PFSK-1 (cell line): ENCODE results near the gene UBD.

Experiments
- FOXP2 ChIP-seq: optimal IDR thresholded peaks from 2 replicates; pipeline ENCODE3; 2011; ENCODE audit warnings: borderline replicate concordance, control low read depth, inconsistent platforms; ENCODE audit not compliant: insufficient read depth; ENCODE audit errors: extremely low read length, extremely low read depth
- POLR2AphosphoS5 ChIP-seq: IDR thresholded peaks from 2 replicates; pipeline ENCODE4 v1.6.1; 2012; ENCODE audit warnings: low read depth, mild to moderate bottlenecking, control low read depth, low read length, moderate library complexity
- REST ChIP-seq, 2 experiments: IDR thresholded peaks; 2 replicates each; pipeline versions ENCODE4 v1.6.1 to v1.8.0; 2011 to 2012; ENCODE audit warnings: low read depth in 2 of 2, low read length in 2 of 2, control low read depth in 1 of 2, inconsistent platforms in 1 of 2, mild to moderate bottlenecking in 1 of 2, moderate library complexity in 1 of 2; ENCODE audit not compliant: insufficient read depth in 1 of 2
- SIN3A ChIP-seq: IDR thresholded peaks from 2 replicates; pipeline ENCODE4 v1.6.1; 2012; ENCODE audit warnings: mild to moderate bottlenecking, low read length, moderate library complexity, borderline replicate concordance; ENCODE audit not compliant: insufficient read depth
- TAF1 ChIP-seq: IDR thresholded peaks from 2 replicates; pipeline ENCODE4 v1.6.1; 2012; ENCODE audit warnings: low read length, control low read depth, borderline replicate concordance; ENCODE audit not compliant: insufficient read depth

Gene UBD

GRCh38 chr6:29527126-29527525 lies 32.4 kb downstream of the UBD start:
- TF ChIP-seq POLR2AphosphoS5 (no peak), TAF1 (no peak), FOXP2 (no peak), REST (IDR thresholded peaks at IDR 0.05; ENCODE audit: insufficient read depth in 1 of 2, low read depth in 2 of 2, low read length in 2 of 2) (no peak), SIN3A (no peak)

- no peak for TF ChIP-seq POLR2AphosphoS5
- TF ChIP-seq TAF1, result no peak
- TF ChIP-seq SIN3A, result no peak
- TF ChIP-seq REST (IDR thresholded peaks at IDR 0.05; ENCODE audit: insufficient read depth in 1 of 2, low read depth in 2 of 2, low read length in 2 of 2), result no peak
- TF ChIP-seq FOXP2, result no peak
These were observed 34.3 kb downstream of the UBD start for GRCh38 chr6:29525311-29525639.

GRCh38 chr6:29524444-29525310 lies 34.9 kb downstream of the UBD start:
- TF ChIP-seq POLR2AphosphoS5, result no peak
- no peak for TF ChIP-seq REST (IDR thresholded peaks at IDR 0.05; ENCODE audit: insufficient read depth in 1 of 2, low read depth in 2 of 2, low read length in 2 of 2)
- TF ChIP-seq TAF1, result no peak
- TF ChIP-seq SIN3A, result no peak
- no peak for TF ChIP-seq FOXP2

GRCh38 chr6:29524044-29524443 lies 35.5 kb downstream of the UBD start:
- no peak for TF ChIP-seq REST (IDR thresholded peaks at IDR 0.05; ENCODE audit: insufficient read depth in 1 of 2, low read depth in 2 of 2, low read length in 2 of 2)
- TF ChIP-seq TAF1, result no peak
- TF ChIP-seq SIN3A, result no peak
- no peak for TF ChIP-seq FOXP2
- no peak for TF ChIP-seq POLR2AphosphoS5

- no peak for TF ChIP-seq FOXP2
- no peak for TF ChIP-seq SIN3A
- TF ChIP-seq POLR2AphosphoS5, result no peak
- TF ChIP-seq REST (IDR thresholded peaks at IDR 0.05; ENCODE audit: insufficient read depth in 1 of 2, low read depth in 2 of 2, low read length in 2 of 2), result no peak
- no peak for TF ChIP-seq TAF1
These were observed 37.3 kb downstream of the UBD start for GRCh38 chr6:29522227-29522626.
